GM21723 (cell line): ENCODE measurements around the gene RCAN3.
"Not testable (repeated sequence)": the region's sequence is repeated elsewhere in the genome, so short reads cannot be mapped to it uniquely, and the experiment has no call there.

ENCODE experiments used
- ATAC-seq: cut with Tn5 transposase; IDR thresholded peaks from one replicate; pipeline ENCODE4 v1.9.1; 2021; ENCODE audit warnings: mild to moderate bottlenecking, moderate library complexity; ENCODE audit not compliant: unreplicated experiment

Gene RCAN3

GRCh38 chr1:24484199-24484598 lies 18.4 kb upstream of the RCAN3 start:
- no peak for ATAC-seq

- no peak for ATAC-seq
These were observed 16.1 kb upstream of the RCAN3 start for GRCh38 chr1:24486331-24487065.

GRCh38 chr1:24487455-24487854 lies 15.2 kb upstream of the RCAN3 start:
- no peak for ATAC-seq

- ATAC-seq = not testable (repeated sequence)
These were observed 14.5 kb upstream of the RCAN3 start for GRCh38 chr1:24488159-24488558.

- ATAC-seq = no peak
These were observed 13.0 kb upstream of the RCAN3 start for GRCh38 chr1:24489674-24490073.

- ATAC-seq = no peak
These were observed 12.4 kb upstream of the RCAN3 start for GRCh38 chr1:24490101-24490781.

- no peak for ATAC-seq
These were observed 10.9 kb upstream of the RCAN3 start for GRCh38 chr1:24491577-24492360.

- not testable (repeated sequence) for ATAC-seq
These were observed 9.7 kb upstream of the RCAN3 start for GRCh38 chr1:24492935-24493334.

- no peak for ATAC-seq
These were observed 8.9 kb upstream of the RCAN3 start for GRCh38 chr1:24493785-24494184.

GRCh38 chr1:24498589-24498988 lies 4.0 kb upstream of the RCAN3 start:
- ATAC-seq = no peak

- ATAC-seq = no peak
These were observed 2.1 kb upstream of the RCAN3 start for GRCh38 chr1:24500448-24501048.

GRCh38 chr1:24501371-24502064 lies 1.1 kb upstream of the RCAN3 start:
- no peak for ATAC-seq

- ATAC-seq = peak; percentile 8
These were observed 449 bp upstream of the RCAN3 start for GRCh38 chr1:24502065-24502708.

GRCh38 chr1:24503059-24503751 lies 569 bp downstream of the RCAN3 start:
- ATAC-seq = no peak

- ATAC-seq = no peak
These were observed 1.4 kb downstream of the RCAN3 start for GRCh38 chr1:24503870-24504523.

GRCh38 chr1:24504560-24504959 lies 1.9 kb downstream of the RCAN3 start:
- no peak for ATAC-seq

- no peak for ATAC-seq
These were observed 3.2 kb downstream of the RCAN3 start for GRCh38 chr1:24505816-24506215.

- no peak for ATAC-seq
These were observed 4.2 kb downstream of the RCAN3 start for GRCh38 chr1:24506691-24507381.

GRCh38 chr1:24507405-24507804 lies 4.8 kb downstream of the RCAN3 start:
- no peak for ATAC-seq
